ENCODE data around the gene REV1. TPM values are rescaled to one million over a fixed set of nuclear protein-coding genes. Genes with fewer than 3 reads are reported as not detected.

Gene REV1
- total RNA-seq, 2 donors from 2014 or later, result 43.9 to 44.6 TPM

DNA sequence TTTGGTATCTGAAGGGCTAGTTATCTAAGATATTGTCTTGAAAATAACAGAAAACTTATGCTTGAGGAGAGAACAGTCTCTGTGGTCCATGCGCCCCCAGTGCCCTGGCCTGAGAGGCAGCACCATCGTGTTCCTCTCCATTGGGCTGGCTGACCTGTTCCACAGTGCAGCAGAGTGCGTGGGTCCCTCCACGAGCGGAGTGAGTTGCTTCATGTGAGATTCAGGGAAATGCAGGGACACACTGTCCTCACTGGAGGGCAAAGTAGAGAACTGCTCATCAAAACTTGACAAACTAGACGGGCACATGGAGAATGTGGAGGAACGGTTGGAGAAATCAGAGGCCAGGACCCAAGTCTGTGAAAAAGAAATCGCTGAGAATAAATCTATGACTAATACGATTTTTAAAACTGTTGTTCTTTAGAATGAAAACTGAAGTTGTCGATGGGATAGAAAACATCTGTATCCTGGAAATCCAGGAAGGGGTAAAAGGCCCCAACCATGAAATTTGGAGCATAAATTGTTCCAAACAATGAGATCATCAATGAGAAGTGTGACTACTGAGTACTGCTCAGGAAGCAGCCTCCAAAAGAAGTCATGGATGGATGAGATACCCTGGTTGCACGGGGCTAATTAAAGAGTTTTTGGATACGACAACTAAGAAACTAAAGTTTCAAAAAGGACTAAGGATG lies 58.1 kb downstream of the REV1 start:
- Histone ChIP-seq H3K4me3 (ENCODE audit: low read length) (no peak overlapping the region), H3K27ac (ENCODE audit: low read depth, low read length) (no peak overlapping the region), H3K4me1 (ENCODE audit: control insufficient read depth, insufficient read depth, low read length) (no peaks in the 10 kb centered on the region), H3K9ac (ENCODE audit: extremely low read depth, low read length, poor library complexity, severe bottlenecking) (no peak overlapping the region), H3K36me3 (ENCODE audit: control insufficient read depth, insufficient read depth, low read length) (peaks cover 56% of the 10 kb centered on the region), H3K9me3 (ENCODE audit: control insufficient read depth, low read length) (no peaks in the 10 kb centered on the region), H3K27me3 (ENCODE audit: control insufficient read depth, insufficient read depth, low read length, poor library complexity, severe bottlenecking) (no peaks in the 10 kb centered on the region)
- Mint-ChIP-seq H3K27ac (peak overlapping the region; percentile 73), H3K4me3 (no peak overlapping the region), H3K4me1 (peaks cover 10% of the 10 kb centered on the region), H3K36me3 (ENCODE audit: low read depth) (peaks cover 28% of the 10 kb centered on the region), H3K9me3 (no peaks in the 10 kb centered on the region), H3K27me3 (ENCODE audit: insufficient read depth) (no peaks in the 10 kb centered on the region)
- no peak for TF ChIP-seq CTCF (conservative IDR thresholded peaks at IDR 0.05)
- WGBS, 2 experiments (ENCODE audit: insufficient coverage in 1 of 2, insufficient read length in 1 of 2), result 94 to 95% methylated on average over 10 to 12 of the region's 12 CpGs
- DNase-seq, result no peak

GRCh38 chr2:99430614-99431291 lies 59.1 kb downstream of the REV1 start:
- H3K4me3 Mint-ChIP-seq, result no peak overlapping the region
- no peaks in the 10 kb centered on the region for H3K9me3 Mint-ChIP-seq
- no peak for DNase-seq
- Histone ChIP-seq H3K9ac (ENCODE audit: extremely low read depth, low read length, poor library complexity, severe bottlenecking) (no peak overlapping the region), H3K4me1 (ENCODE audit: control insufficient read depth, insufficient read depth, low read length) (no peaks in the 10 kb centered on the region), H3K36me3 (ENCODE audit: control insufficient read depth, insufficient read depth, low read length) (peaks cover 62% of the 10 kb centered on the region), H3K27me3 (ENCODE audit: control insufficient read depth, insufficient read depth, low read length, poor library complexity, severe bottlenecking) (no peaks in the 10 kb centered on the region), H3K9me3 (ENCODE audit: control insufficient read depth, low read length) (no peaks in the 10 kb centered on the region), H3K4me3 (ENCODE audit: low read length) (no peak overlapping the region), H3K27ac (ENCODE audit: low read depth, low read length) (no peak overlapping the region)
- H3K27me3 Mint-ChIP-seq (ENCODE audit: insufficient read depth), result no peaks in the 10 kb centered on the region
- no peak for TF ChIP-seq CTCF (conservative IDR thresholded peaks at IDR 0.05)
- no peak overlapping the region for H3K27ac Mint-ChIP-seq
- peaks cover 31% of the 10 kb centered on the region for H3K36me3 Mint-ChIP-seq (ENCODE audit: low read depth)
- peaks cover 8% of the 10 kb centered on the region for H3K4me1 Mint-ChIP-seq
- 98 to 100% methylated on average over 3 to 4 of the region's 4 CpGs for WGBS, 2 experiments (ENCODE audit: insufficient coverage in 1 of 2, insufficient read length in 1 of 2)

DNA sequence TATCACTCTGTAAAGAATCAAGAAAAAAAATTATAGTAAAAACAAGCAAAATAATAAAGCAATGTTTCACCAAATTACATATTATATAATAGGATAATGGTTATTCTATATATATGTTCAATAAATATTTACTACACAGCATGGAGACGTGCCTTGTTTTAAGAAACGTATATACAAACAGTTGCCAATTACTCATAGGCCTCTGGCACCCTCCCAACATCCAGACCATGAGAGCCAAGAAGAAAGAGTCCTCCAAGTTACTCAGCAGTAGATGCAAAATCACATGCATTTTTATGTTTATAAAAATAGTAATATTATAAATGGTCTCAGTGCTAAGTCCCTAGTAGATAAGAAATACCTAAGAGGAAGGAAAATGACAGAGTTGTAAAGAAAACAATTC lies 64.8 kb downstream of the REV1 start:
- no peaks in the 10 kb centered on the region for H3K4me1 Mint-ChIP-seq
- H3K36me3 Mint-ChIP-seq (ENCODE audit: low read depth), result peaks cover 54% of the 10 kb centered on the region
- H3K27ac Mint-ChIP-seq, result no peak overlapping the region

More for the DNA sequence above, 64.8 kb downstream of the REV1 start:
- no peak for TF ChIP-seq CTCF (conservative IDR thresholded peaks at IDR 0.05)
- no peak overlapping the region for H3K4me3 ChIP-seq (ENCODE audit: low read length)
- no peaks in the 10 kb centered on the region for H3K4me1 ChIP-seq (ENCODE audit: control insufficient read depth, insufficient read depth, low read length)
- H3K9me3 ChIP-seq (ENCODE audit: control insufficient read depth, low read length), result no peaks in the 10 kb centered on the region
- Mint-ChIP-seq H3K27me3 (ENCODE audit: insufficient read depth) (no peaks in the 10 kb centered on the region), H3K9me3 (no peaks in the 10 kb centered on the region), H3K4me3 (no peak overlapping the region)
- no peak overlapping the region for H3K9ac ChIP-seq (ENCODE audit: extremely low read depth, low read length, poor library complexity, severe bottlenecking)
- H3K27me3 ChIP-seq (ENCODE audit: control insufficient read depth, insufficient read depth, low read length, poor library complexity, severe bottlenecking), result no peaks in the 10 kb centered on the region
- no peak overlapping the region for H3K27ac ChIP-seq (ENCODE audit: low read depth, low read length)
- no peak for DNase-seq
- peaks cover 75% of the 10 kb centered on the region for H3K36me3 ChIP-seq (ENCODE audit: control insufficient read depth, insufficient read depth, low read length)
- WGBS, 2 experiments (ENCODE audit: insufficient coverage in 1 of 2, insufficient read length in 1 of 2), result 100% methylated on average over 2 of the region's 2 CpGs; no CpG with 5 or more reads in 1 of the 2 experiments

Data from endodermal cell (in vitro differentiated cells).